Raji (cell line): ENCODE data around the gene TRPT1.

Experiments
- POLR2A ChIP-seq: IDR thresholded peaks from 2 replicates; pipeline ENCODE4 v1.6.1; 2011; ENCODE audit warnings: low read depth, low read length, control low read depth; ENCODE audit not compliant: insufficient read depth

TRPT1 gene

GRCh38 chr11:64262271-64263002 is 36.5 kb upstream of the TRPT1 start:
- no peak for TF ChIP-seq POLR2A

DNA sequence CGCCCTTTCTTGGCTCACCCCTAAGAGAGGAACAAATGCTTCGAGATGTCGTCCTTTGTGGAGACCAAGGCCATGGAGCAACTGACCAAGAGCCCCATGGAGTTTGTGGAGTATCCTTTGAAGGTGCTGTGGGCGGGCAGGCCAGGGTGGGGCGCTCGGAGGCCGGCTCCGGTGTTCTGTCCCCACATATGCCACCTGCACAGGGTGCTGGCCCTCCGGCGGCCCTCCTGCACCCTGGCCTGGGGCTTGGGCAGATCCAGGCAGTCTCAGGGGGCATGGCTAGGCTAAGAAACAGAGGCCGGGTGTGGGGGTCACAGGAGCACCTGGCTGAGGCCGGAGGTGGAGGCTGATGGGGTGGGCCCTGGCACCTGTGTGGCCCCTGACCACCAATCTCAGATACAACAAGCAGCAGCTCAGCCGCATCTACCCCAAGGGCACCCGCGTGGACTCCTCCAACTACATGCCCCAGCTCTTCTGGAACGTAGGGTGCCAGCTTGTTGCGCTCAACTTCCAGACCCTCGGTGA is 35.6 kb upstream of the TRPT1 start:
- no peak for TF ChIP-seq POLR2A

GRCh38 chr11:64260147-64260708 is 34.2 kb upstream of the TRPT1 start:
- no peak for TF ChIP-seq POLR2A

DNA sequence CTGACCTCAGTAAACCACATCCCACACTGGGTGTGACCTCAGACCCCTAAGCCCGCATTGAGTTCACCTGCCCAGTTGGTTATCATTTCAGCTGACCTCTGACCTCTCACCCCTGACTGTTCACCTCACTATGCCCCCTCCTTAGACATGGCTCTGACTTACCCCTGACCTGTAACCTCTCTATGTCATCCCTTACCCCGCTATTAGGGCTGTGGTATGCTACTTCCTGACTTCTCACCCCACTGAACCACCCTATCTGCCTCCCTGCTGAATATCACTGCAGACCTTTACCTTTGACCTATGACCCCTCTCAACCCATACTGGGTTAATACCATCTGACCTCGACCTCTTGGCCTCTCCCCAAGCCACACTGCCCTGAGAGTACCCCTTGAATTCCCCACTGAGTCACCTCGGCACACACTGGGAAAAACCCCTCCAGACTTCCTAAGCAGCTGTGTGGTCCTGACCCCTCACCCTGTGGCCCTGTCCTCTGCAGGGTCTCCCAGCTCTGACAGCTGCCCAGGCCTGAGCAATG is 33.6 kb upstream of the TRPT1 start:
- TF ChIP-seq POLR2A, result no peak

DNA sequence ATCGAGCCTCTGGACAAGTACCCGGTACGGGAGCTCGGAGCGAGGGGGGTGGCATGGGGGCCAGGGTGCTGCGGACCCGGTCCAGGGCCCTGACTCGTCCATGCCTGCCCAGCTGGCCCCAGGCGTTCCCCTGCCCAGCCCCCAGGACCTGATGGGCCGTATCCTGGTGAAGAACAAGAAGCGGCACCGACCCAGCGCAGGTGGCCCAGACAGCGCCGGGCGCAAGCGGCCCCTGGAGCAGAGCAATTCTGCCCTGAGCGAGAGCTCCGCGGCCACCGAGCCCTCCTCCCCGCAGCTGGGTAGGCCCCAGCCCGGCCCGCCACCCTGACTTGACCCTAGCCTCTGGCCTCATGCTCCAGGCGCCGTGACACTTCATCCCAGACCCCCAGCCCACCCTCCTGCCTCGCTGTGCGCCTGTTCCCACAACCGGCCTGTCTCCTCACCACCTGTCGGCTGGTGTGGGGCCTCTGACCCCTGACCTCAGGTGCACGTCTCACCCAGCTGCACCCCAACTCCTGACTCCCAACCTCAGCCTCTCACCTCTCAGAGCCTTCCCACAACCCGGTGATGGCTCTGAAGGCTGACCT is 33.1 kb upstream of the TRPT1 start:
- TF ChIP-seq POLR2A, result no peak

DNA sequence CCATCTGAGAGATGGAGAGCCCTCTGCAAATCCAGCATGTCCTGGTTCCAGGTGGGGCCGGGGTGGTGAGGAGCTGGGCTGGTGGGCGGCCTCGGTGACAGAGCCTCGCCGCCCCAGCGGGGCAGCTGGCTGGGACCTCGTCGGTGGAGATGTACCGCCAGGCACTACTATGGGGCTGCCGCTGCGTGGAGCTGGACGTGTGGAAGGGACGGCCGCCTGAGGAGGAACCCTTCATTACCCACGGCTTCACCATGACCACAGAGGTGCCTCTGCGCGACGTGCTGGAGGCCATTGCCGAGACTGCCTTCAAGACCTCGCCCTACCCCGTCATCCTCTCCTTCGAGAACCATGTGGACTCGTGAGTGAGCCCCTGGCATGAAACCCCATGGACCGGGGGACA is 32.4 kb upstream of the TRPT1 start:
- no peak for TF ChIP-seq POLR2A

DNA sequence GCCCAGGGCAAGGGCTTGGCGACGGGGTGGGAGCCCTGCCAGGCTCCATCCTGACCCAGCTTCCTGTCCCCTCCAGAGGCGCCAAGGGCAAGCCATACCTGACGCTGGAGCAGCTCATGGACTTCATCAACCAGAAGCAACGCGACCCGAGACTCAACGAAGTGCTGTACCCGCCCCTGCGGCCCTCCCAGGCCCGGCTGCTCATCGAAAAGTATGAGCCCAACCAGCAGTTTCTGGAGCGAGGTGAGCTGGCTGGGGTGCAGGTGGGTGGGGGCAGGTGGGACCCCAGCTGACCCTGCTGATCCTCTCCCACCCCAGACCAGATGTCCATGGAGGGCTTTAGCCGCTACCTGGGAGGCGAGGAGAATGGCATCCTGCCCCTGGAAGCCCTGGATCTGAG is 30.3 kb upstream of the TRPT1 start:
- TF ChIP-seq POLR2A, result no peak

DNA sequence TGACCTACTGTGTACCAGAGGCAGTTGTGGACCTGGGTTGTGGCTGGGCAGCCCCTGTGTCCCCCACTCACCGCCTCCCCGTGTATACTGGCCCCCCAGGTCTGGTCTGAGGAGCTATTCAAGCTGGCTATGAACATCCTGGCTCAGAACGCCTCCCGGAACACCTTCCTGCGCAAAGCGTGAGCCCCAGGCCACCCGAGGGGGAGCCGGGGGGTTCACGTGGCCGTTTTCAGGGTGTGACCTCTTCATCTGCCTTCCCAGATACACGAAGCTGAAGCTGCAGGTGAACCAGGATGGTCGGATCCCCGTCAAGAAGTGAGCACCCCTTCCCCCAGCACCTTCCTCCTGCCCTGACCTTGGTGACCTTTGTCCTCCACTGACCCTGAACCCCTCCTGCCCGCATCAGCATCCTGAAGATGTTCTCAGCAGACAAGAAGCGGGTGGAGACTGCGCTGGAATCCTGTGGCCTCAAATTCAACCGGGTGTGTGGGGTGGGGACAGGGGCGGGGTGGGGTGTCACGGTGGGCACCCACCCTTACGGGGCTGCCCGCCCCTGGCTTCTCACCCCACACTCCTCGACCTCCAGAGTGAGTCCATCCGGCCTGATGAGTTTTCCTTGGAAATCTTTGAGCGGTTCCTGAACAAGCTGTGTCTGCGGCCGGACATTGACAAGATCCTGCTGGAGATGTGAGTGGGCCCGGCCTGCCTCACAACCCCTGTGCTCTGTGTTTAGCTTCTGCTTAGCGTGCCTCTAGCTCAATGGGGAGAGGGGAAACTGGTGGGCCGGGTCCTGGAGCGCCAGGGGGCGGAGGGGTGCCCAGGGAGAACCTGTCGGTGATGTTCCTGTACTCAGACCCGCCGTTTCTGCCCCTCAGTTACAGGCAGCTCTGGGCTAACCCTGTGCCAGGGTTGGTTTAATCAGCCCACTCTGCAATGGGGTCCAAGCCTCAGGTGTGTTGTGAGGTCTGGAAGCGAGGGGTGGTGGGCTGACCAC is 29.4 kb upstream of the TRPT1 start:
- TF ChIP-seq POLR2A, result no peak

DNA sequence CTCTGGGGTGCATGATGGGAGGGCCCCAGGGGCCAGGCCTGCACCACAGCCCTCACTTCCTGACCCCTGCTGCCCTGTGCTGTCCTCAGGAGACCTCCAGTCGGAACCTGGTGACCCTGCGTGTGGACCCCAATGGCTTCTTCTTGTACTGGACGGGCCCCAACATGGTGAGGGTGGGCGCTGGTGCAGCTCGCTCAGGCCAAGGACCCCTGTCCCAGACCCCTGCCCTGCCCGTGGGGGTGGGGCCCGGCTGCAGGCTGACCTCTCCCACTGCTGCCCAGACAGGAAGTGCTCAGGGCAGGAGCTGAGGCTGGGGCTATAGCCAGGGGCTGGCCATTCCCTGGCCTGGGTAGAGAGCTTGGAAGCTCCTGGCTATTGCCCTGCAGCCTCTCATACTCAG is 28.3 kb upstream of the TRPT1 start:
- no peak for TF ChIP-seq POLR2A

DNA sequence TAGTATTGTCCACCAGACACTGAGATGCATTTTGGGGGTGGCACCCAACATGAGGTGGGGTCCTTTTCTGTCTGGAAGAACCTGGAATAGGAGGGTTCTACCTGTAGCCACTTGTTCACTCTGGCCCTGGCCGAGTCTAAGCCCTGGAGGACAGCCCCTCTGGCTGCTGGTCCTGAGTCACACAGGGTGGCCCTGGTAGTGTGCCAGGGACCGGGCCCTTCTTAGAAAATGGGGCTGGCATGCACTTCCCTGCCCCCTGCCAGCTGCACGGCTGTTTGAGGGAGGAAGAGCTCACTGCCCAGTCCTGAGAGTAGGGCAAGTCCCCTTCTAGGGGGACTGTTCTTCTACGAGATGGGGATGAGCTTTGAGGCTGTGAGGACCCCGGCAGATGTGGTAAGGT is 27.5 kb upstream of the TRPT1 start:
- TF ChIP-seq POLR2A, result no peak

GRCh38 chr11:64253043-64253442 is 27.1 kb upstream of the TRPT1 start:
- no peak for TF ChIP-seq POLR2A

DNA sequence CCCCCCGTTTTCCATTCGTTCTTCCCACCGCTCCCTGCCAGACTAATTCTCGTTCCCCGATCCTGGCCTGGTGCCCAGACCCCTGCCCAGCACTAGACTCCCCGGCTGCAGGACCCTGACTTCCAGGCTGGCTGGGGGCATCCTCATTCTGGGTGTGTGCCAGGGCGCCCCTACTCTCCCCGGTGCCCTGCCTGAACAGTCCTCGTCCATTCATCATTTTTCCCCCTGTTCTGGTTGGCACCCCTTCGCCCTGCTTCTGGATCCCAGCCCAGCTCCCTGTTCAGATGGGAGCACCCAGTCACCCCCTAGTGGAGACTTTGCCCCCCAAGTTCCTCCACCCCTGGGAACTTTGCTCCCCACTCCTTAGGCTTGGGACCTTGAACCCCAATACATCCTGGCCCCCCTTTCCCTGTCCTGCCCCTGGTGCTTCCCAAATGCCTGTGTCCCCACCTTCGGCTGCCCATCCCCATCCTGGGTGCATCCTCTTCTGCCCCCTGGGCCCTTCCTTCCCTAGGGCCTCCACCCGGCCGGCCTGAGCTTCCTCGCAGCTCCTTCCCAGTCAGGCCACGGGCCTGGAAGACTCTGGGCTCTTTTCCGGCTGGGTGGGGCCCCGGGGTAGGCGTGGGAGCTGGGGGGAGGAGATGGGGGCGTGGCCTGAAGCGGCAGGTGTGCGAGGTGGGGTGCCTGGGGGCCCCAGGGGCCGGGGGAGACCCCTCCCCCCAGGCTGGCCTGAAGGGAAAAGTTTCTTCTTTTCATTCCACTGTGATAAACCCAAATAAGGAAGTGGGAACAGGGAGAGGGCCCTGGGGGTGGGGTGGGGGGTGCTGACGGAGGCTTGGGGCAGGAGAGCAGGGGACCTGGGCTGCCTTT is 26.3 kb upstream of the TRPT1 start:
- TF ChIP-seq POLR2A, result no peak

DNA sequence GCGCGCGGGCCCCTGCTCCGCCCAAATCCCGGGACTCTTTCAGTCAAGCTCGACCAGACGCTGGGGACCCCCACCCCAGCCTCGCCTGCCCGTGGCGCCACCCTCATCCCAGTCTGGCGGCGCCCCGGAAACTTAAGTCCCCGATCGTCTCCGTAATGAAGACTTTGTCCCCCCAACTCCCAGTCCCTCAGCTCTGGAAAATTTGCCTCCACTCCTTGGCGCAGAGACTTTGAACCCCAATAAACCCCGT is 25.7 kb upstream of the TRPT1 start:
- no peak for TF ChIP-seq POLR2A

DNA sequence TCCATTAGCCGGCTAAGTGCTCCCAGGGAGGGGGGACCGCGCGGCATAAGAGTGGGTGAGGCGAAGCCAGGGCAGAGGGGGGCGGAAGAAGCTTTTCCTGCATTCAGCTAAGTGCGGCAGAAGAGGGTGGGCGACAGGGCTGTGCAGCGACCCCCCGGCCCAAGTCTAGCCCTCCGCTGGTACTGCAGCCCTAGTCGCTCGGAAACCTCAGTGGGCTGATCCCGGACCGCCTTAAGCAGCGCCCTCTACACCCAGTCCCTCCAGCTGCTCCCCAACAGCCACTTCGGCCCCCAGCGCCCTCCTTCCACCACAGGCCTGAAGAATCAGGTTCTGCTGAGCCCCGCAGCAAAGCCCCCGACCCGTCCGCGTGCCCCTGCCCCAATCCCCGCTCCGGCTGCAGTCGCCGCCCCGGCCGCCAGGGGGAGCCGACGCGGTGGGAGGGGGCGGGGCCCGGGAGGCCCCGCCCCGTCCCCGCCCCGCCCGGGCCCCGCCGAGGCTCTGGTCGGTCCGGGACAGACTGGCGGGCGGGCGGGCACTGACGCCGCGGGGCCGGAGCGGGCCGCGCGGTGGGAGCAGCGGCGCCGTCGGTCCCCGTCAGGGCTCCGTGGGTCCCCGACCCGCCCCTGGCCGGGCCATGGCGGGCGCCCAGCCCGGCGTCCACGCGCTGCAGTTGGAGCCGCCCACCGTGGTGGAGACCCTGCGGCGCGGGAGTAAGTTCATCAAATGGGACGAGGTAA is 25.2 kb upstream of the TRPT1 start, which contains the start of gene PLCB3:
PLCB3 (plus strand) TSS at position 515 of the 737 bp plus-strand sequence; CDS start at position 635, 120 bp downstream.
- peak; percentile 31; the same call in 1 of the 2 replicates for TF ChIP-seq POLR2A
